22Rv1 (cell line): ENCODE results near the gene MBP.

ENCODE experiments used
- ZFX ChIP-seq: fragments of 450-650 bp; IDR thresholded peaks from 2 replicates; pipeline ENCODE4 v1.6.1; 2017; ENCODE audit warnings: antibody characterized with exemption, borderline replicate concordance
- TF ChIP-seq, protein P1 (sequence below): fragments of 450-650 bp; IDR thresholded peaks from 2 replicates; pipeline ENCODE4 v1.5.1; 2017; ENCODE audit warnings: mild to moderate bottlenecking

DNA sequence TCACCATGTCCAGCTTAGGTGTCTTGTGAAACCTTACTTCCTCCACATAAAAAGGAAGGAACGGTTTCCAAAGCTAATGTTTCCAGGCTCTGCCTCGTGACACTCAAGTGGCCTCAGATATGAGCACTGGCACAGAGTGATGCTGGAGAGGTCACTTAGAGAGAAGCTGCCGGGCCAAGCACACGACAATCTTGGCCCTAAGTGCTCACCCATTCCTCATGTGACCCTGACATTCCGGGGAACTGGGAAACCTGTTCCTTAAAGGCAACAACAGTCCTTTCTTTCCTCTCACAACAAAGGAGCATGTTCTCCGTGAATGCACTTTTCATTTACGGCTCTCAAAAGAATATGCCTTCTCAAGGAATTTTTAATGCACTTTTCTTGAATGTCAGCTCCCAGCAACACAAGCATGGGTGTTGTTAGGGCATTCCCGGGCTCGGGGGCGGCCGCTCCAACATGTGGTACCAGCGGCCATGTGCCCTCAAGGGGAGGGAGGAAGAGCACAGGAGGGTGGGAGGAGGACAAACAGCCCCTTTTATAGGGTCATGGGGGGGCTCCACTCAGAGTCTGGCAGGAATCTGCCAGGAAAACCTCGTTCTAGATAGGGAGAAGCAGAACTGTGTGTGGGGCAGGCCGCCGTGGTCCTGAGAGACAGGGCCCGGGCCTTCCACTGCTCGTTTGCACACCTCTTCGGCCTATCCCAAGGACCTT lies 118.6 kb downstream of the MBP start:
- TF ChIP-seq, protein P1, sequence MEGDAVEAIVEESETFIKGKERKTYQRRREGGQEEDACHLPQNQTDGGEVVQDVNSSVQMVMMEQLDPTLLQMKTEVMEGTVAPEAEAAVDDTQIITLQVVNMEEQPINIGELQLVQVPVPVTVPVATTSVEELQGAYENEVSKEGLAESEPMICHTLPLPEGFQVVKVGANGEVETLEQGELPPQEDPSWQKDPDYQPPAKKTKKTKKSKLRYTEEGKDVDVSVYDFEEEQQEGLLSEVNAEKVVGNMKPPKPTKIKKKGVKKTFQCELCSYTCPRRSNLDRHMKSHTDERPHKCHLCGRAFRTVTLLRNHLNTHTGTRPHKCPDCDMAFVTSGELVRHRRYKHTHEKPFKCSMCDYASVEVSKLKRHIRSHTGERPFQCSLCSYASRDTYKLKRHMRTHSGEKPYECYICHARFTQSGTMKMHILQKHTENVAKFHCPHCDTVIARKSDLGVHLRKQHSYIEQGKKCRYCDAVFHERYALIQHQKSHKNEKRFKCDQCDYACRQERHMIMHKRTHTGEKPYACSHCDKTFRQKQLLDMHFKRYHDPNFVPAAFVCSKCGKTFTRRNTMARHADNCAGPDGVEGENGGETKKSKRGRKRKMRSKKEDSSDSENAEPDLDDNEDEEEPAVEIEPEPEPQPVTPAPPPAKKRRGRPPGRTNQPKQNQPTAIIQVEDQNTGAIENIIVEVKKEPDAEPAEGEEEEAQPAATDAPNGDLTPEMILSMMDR, result no peak
- no peak for TF ChIP-seq ZFX
